A549 (cell line): ENCODE data around the gene CALM3.
"Not testable (repeated sequence)": the region's sequence is repeated elsewhere in the genome, so short reads cannot be mapped to it uniquely, and the experiment has no call there.

Experiments used
- CBX2 ChIP-seq: fragments of 200-600 bp; sonication (generic); IDR thresholded peaks from 2 replicates; pipeline ENCODE4 v1.6.1; 2016; ENCODE audit warnings: low read depth, mild to moderate bottlenecking, borderline replicate concordance
- CTCF ChIP-seq: fragments of >200 bp; sonication (Bioruptor Twin); formaldehyde crosslinking; IDR thresholded peaks from 3 replicates; pipeline ENCODE4 v1.5.1; 2016
- TP53 ChIP-seq: fragments of 250-450 bp; sonication (Bioruptor Pico); IDR thresholded peaks from 2 replicates; pipeline ENCODE4 v1.5.0; 2021; ENCODE audit warnings: mild to moderate bottlenecking, moderate library complexity
- USF2 ChIP-seq: fragments of 450-650 bp; IDR thresholded peaks from 2 replicates; pipeline ENCODE4 v1.6.1; 2014; ENCODE audit warnings: antibody characterized with exemption

- not testable (repeated sequence) for TF ChIP-seq CTCF; TP53 (CRISPR knock-in tag); USF2; CBX2
Measured at GRCh38 chr19:46559675-46560074, 41.5 kb upstream of the CALM3 start.
